GM23248 (cell line): ENCODE data around the gene ZBTB16. TPM values are rescaled to one million over a fixed set of nuclear protein-coding genes. Genes with fewer than 3 reads are reported as not detected.

Source experiments
- DNase-seq: peaks from one replicate; pipeline ENCODE4 v3.0.0-alpha.2; 2015
- H2AFZ ChIP-seq: fragments of 200-600 bp; sonication (generic); 2 replicates; pipeline ENCODE4 v1.6.1; 2016; ENCODE audit warnings: antibody characterized with exemption
- H3F3A ChIP-seq: fragments of 200-600 bp; sonication (generic); 2 replicates; pipeline ENCODE4 v1.6.1; 2016; ENCODE audit warnings: mild to moderate bottlenecking, antibody characterized with exemption, mixed run types; ENCODE audit not compliant: insufficient read depth
- H3K27ac ChIP-seq: fragments of 200-600 bp; sonication (generic); 2 replicates; pipeline ENCODE4 v1.5.1; 2016; ENCODE audit warnings: mild to moderate bottlenecking
- H3K27me3 ChIP-seq: fragments of 200-600 bp; sonication (generic); replicated peaks from 2 replicates; pipeline ENCODE4 v1.6.1; 2016; ENCODE audit warnings: mild to moderate bottlenecking; ENCODE audit not compliant: insufficient read depth
- H3K36me3 ChIP-seq: fragments of 200-600 bp; sonication (generic); 2 replicates; pipeline ENCODE4 v1.6.1; 2016; ENCODE audit warnings: low read depth, mild to moderate bottlenecking
- H3K4me1 ChIP-seq: fragments of 200-600 bp; sonication (generic); 2 replicates; pipeline ENCODE4 v1.6.1; 2016; ENCODE audit warnings: mild to moderate bottlenecking; ENCODE audit not compliant: insufficient read depth
- H3K4me2 ChIP-seq: fragments of 200-600 bp; sonication (generic); one replicate; pipeline ENCODE4 v1.6.1; 2016; ENCODE audit warnings: mild to moderate bottlenecking; ENCODE audit not compliant: unreplicated experiment
- H3K4me3 ChIP-seq: fragments of 200-600 bp; sonication (generic); 2 replicates; pipeline ENCODE4 v1.5.1; 2016; ENCODE audit warnings: mild to moderate bottlenecking
- H3K79me2 ChIP-seq: fragments of 200-600 bp; sonication (generic); 2 replicates; pipeline ENCODE4 v1.6.1; 2016; ENCODE audit warnings: mild to moderate bottlenecking; ENCODE audit not compliant: insufficient read depth
- H3K9ac ChIP-seq: fragments of 200-600 bp; sonication (generic); 2 replicates; pipeline ENCODE4 v1.6.1; 2016; ENCODE audit warnings: mild to moderate bottlenecking
- H3K9me2 ChIP-seq: fragments of 200-600 bp; sonication (generic); 2 replicates; pipeline ENCODE4 v1.6.1; 2016; ENCODE audit warnings: mixed run types, mild to moderate bottlenecking, moderate library complexity; ENCODE audit not compliant: insufficient read depth
- H3K9me3 ChIP-seq: fragments of 200-600 bp; sonication (generic); one replicate; pipeline ENCODE4 v1.6.1; 2017; ENCODE audit warnings: low read depth
- H4K20me1 ChIP-seq: fragments of 200-600 bp; sonication (generic); 2 replicates; pipeline ENCODE4 v1.6.0; 2016; ENCODE audit not compliant: insufficient read depth
- EZH2 ChIP-seq: fragments of 200-600 bp; sonication (generic); IDR thresholded peaks from 2 replicates; pipeline ENCODE4 v1.6.1; 2018; ENCODE audit warnings: antibody characterized with exemption, mild to moderate bottlenecking; ENCODE audit not compliant: insufficient read depth, poor library complexity, severe bottlenecking
- EZH2phosphoT487 ChIP-seq: fragments of 200-600 bp; sonication (generic); IDR thresholded peaks from 2 replicates; pipeline ENCODE4 v1.6.1; 2018; ENCODE audit warnings: antibody characterized with exemption, moderate library complexity, mild to moderate bottlenecking, low read depth; ENCODE audit not compliant: insufficient read depth
- WGBS, 2 experiments: methylation state at CpG; one replicate each; pipeline ENCODE4 v1.1.6; 2015 to 2017; ENCODE audit warnings: low lambda C conversion rate in 2 of 2, low coverage in 1 of 2; ENCODE audit errors: missing lambda C conversion rate in 2 of 2; 5-methylcytosine and 5-hydroxymethylcytosine counted together
- in situ Hi-C: fragments of 300-500 bp; cut with MboI; formaldehyde crosslinking; loops from 2 replicates; pipeline ENCODE4 v1.15.0; 2020
- polyA plus RNA-seq: library from polyadenylated mRNA; unstranded; fragments of >200 nt; fragmentation: Nextera tagmentation; extraction: Ambion mirVana; gene quantifications from 2 replicates; pipeline ENCODE4 v1.2.1, GENCODE V29; 2016
- total RNA-seq: library from RNA; depleted of rRNA; stranded (reverse); fragments of >200 nt; shearing (Covaris generic); gene quantifications from 2 replicates; pipeline ENCODE4 v1.2.3, GENCODE V29; 2014

ZBTB16 gene
- total and polyA plus RNA-seq, 2 experiments from 2014 or later, result not detected

GRCh38 chr11:114082415-114082748, 22.9 kb downstream of the ZBTB16 start:
- no peak overlapping the region for H3K4me2 ChIP-seq
- peaks cover 11% of the 10 kb centered on the region for H3K27me3 ChIP-seq
- TF ChIP-seq EZH2, result no peak
- TF ChIP-seq EZH2phosphoT487, result no peak
- no peak overlapping the region for H2AFZ ChIP-seq
- no peaks in the 10 kb centered on the region for H3K9me2 ChIP-seq
- no peaks in the 10 kb centered on the region for H4K20me1 ChIP-seq
- DNase-seq, result peak; percentile 15
- 0 out of 2 replicates have a peak, but pooled peaks cover 5% of the 10 kb centered on the region for H3F3A ChIP-seq
- no peaks in the 10 kb centered on the region for H3K79me2 ChIP-seq
- in situ Hi-C loops, result no loop called here
- 0 out of 2 replicates have a peak, but pooled peaks cover 3% of the 10 kb centered on the region for H3K4me1 ChIP-seq
- WGBS, 2 experiments, result 69 to 70% methylated on average over 6 of the region's 6 CpGs
- H3K4me3 ChIP-seq, result no peak overlapping the region
- H3K9me3 ChIP-seq, result no peaks in the 10 kb centered on the region
- no peak overlapping the region for H3K27ac ChIP-seq
- H3K9ac ChIP-seq, result no peak overlapping the region
- H3K36me3 ChIP-seq, result no peaks in the 10 kb centered on the region

DNA sequence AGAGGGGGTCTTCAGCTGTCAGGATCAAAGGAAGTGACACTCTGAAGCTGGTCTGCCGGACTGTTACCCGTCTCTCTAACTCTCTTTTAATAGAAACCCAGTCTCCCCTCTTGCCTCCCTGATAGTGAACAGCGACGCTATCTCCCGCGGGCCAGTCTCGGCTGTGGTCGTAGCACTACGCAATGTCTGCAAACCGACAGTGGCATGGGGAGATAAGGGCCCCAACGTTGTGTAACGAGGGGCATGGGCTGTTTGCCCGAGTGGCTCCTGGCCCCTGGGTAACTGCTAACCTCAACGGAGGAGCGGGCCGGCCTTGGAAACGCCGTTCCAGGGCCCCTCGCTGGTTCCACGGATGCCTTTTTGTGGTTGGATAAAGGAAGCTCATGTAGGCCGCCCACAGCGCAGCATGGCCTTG, 23.3 kb downstream of the ZBTB16 start:
- 81 to 85% methylated on average over 20 to 22 of the region's 22 CpGs for WGBS, 2 experiments
- Histone ChIP-seq H3K4me3 (no peak overlapping the region), H3K4me2 (no peak overlapping the region), H3K36me3 (no peaks in the 10 kb centered on the region), H4K20me1 (no peaks in the 10 kb centered on the region), H3K79me2 (no peaks in the 10 kb centered on the region), H3K4me1 (0 out of 2 replicates have a peak, but pooled peaks cover 3% of the 10 kb centered on the region), H3F3A (0 out of 2 replicates have a peak, but pooled peaks cover 5% of the 10 kb centered on the region), H3K9me3 (no peaks in the 10 kb centered on the region), H3K9me2 (no peaks in the 10 kb centered on the region), H3K9ac (no peak overlapping the region), H2AFZ (no peak overlapping the region), H3K27me3 (peaks cover 7% of the 10 kb centered on the region), H3K27ac (no peak overlapping the region)
- TF ChIP-seq EZH2 (no peak), EZH2phosphoT487 (no peak)
- no peak for DNase-seq
- in situ Hi-C loops, result no loop called here

DNA sequence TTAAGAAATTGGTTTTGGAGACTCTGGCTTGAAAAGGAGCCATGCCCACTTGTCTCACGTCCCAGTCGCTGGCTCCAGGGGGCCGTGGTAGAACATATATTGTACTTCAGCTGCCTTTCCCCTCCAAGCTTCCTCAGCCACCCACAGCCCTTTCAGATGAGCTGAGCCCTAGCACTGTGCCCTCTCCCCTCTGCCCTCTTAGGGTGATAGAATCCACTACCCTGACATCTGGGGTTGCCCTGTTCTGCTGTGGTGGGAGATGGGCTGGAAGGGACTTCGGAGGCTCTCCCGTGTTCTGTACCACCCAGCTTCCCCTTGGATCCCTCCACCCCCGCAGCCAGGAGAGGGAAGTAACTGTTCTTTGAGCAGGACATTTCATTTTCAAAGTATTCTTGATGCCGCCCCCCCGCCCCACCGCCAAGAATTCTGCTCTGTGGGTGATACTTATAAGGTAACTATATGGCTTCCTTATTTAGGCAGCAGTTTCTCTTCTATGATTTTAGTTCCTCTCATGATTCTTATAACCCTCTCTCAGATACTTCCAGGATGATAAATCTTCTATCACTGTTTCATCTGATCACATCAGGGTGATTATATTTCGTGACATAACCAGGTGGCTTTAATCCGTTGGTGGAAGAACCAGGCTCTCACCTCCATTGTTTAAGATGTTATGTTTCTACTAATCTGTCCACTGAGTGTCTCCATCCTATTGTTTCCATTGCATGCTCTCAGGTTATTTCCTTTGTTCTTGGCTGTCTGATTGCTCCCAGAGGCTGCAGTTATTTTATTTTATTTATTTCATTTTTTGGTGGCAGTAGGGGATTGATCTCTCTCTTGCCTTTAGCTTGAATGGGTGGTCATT, 24.1 kb downstream of the ZBTB16 start:
- H3K27me3 ChIP-seq, result peaks cover 3% of the 10 kb centered on the region
- no peak for TF ChIP-seq EZH2
- no peak for TF ChIP-seq EZH2phosphoT487
- no peak overlapping the region for H3K4me3 ChIP-seq
- 82 to 88% methylated on average over 9 to 11 of the region's 11 CpGs for WGBS, 2 experiments
- 0 out of 2 replicates have a peak, but pooled peaks cover 5% of the 10 kb centered on the region for H3F3A ChIP-seq
- in situ Hi-C loops, result no loop called here
- no peaks in the 10 kb centered on the region for H3K9me3 ChIP-seq
- no peaks in the 10 kb centered on the region for H4K20me1 ChIP-seq
- H3K9ac ChIP-seq, result no peak overlapping the region
- H3K36me3 ChIP-seq, result no peaks in the 10 kb centered on the region
- 0 out of 2 replicates have a peak, but pooled peaks cover 3% of the 10 kb centered on the region for H3K4me1 ChIP-seq
- H3K9me2 ChIP-seq, result no peaks in the 10 kb centered on the region
- H3K27ac ChIP-seq, result no peak overlapping the region
- H3K4me2 ChIP-seq, result no peak overlapping the region
- DNase-seq, result no peak
- no peaks in the 10 kb centered on the region for H3K79me2 ChIP-seq
- H2AFZ ChIP-seq, result no peak overlapping the region

DNA sequence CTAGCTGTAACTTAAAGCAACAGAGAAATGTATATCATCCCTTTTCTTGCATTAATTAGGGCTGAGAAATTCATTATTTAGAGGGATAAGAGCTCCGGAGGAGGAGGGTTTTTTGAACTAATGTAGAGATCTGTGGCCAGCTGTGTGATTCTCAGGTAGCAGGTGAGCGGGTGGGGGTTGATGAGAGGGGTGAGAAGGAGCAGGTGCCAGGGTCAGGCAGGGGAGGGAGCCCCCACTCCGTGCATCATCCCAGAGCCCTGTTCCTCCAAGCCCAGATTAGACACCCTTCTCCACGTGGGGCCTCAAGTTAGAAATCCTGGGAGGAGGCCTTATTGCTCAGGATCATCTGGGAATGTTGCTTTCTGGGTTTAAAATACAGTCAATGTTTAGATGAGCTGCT, 24.9 kb downstream of the ZBTB16 start:
- no peaks in the 10 kb centered on the region; the same call in none of the 2 replicates for H3K27me3 ChIP-seq
- no peak overlapping the region for H3K27ac ChIP-seq
- no peak overlapping the region for H3K4me3 ChIP-seq
- H3K79me2 ChIP-seq, result no peaks in the 10 kb centered on the region
- H4K20me1 ChIP-seq, result no peaks in the 10 kb centered on the region
- TF ChIP-seq EZH2 (no peak), EZH2phosphoT487 (no peak)
- no peaks in the 10 kb centered on the region for H3K9me2 ChIP-seq
- no peaks in the 10 kb centered on the region for H3K36me3 ChIP-seq
- in situ Hi-C loops, result no loop called here
- no peak overlapping the region for H3K9ac ChIP-seq
- H3K4me2 ChIP-seq, result no peak overlapping the region
- H3K4me1 ChIP-seq, result 0 out of 2 replicates have a peak, but pooled peaks cover 3% of the 10 kb centered on the region
- H2AFZ ChIP-seq, result no peak overlapping the region
- H3F3A ChIP-seq, result 0 out of 2 replicates have a peak, but pooled peaks cover 1% of the 10 kb centered on the region
- DNase-seq, result no peak
- H3K9me3 ChIP-seq, result no peaks in the 10 kb centered on the region
- WGBS, 2 experiments, result 48 to 67% methylated on average over 4 of the region's 4 CpGs
